HUDEP-2 (cell line): ENCODE results near the gene CREB3L2.
"Not testable (repeated sequence)": the region's sequence is repeated elsewhere in the genome, so short reads cannot be mapped to it uniquely, and the experiment has no call there.

Experiments
- DNase-seq, 76 experiments: peaks; one replicate each; lab custom pipeline; 2025; ENCODE audit not compliant: unreplicated experiment in 76 of 76; lab: John Stamatoyannopoulos, UW

CREB3L2 gene

GRCh38 chr7:137936509-137937201 lies 65.2 kb downstream of the CREB3L2 start:
- DNase-seq, result no peak

DNA sequence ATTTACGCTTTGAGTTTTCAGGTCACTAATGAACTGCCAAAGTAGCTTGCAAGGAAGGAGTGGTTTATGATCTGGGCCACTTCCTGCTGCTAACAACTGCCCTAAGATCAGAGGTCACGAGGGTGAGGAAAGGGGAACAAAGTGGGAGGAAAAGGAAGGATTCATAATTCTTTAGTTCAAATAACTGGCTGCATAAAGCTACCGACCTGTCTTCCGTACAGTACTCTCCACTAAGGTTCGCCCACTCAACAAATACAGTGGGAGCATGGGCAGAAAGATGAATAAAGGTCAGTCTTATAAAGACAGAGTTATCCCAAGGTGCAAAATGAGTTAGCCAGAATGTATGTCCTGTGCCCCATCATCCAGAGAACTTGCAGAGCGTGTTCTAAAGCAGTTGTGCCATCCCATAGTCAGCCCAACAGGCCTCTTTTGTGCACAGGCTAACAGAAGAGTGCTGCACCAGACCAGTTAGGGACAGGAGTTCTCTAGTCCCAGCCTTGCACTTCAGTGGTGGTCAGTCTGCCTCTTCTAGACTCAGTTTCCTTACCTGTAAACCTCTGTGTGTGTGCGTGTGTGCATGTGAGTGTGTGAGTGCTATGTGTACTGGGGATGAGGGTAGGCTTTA lies 65.9 kb downstream of the CREB3L2 start:
- DNase-seq, result peak in 20 of 76 experiments; percentile 2 to 53 (median 20)

- peak in 4 of 76 experiments; percentile 8 to 32 (median 25) for DNase-seq
Observed at GRCh38 chr7:137934941-137935883, 66.7 kb downstream of the CREB3L2 start.

- peak in 1 of 76 experiments; percentile 13 for DNase-seq
Observed at GRCh38 chr7:137934176-137934826, 67.6 kb downstream of the CREB3L2 start.

GRCh38 chr7:137933270-137934017 lies 68.4 kb downstream of the CREB3L2 start:
- peak in 1 of 76 experiments; percentile 7 for DNase-seq

DNA sequence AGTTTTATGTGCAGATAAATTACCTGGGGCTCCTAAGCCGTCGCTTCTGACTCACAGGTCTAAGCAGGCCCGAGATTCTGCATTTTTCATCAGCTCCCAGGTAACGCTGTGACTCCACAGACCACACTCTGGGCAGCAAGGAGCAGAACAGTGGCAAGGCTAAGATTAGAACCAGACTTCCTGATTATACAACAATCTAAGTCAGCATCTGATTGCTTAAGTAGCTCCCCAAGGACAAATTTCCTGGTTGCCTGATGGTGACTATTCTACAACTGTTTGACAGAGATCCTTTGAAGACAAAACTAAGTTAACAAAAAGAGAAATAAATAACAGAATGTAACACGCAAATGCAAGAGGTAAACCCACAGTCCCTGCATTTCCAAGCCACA lies 69.0 kb downstream of the CREB3L2 start:
- DNase-seq, result no peak

- no peak for DNase-seq
Observed at GRCh38 chr7:137931823-137932222, 70.1 kb downstream of the CREB3L2 start.

DNA sequence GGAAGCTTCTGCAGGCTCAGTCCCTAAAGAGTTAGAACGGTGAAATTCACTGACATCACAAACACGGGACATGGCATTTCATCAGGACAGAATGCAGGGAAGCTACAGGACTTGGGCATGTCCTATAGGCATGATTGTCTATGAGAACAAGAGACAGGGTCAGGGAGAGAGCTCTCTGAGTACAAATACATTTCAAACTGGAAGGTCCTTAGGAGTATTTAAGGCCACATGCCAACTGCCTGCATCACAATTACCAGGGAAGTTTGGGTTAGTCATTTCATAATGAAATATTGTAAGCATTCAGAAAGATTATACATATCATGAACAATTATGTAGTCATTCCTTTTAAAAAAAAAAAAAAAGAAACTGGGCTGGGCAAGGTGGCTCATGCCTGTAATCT lies 71.3 kb downstream of the CREB3L2 start:
- DNase-seq, result no peak

GRCh38 chr7:137928626-137929025 lies 73.3 kb downstream of the CREB3L2 start:
- DNase-seq, result no peak

DNA sequence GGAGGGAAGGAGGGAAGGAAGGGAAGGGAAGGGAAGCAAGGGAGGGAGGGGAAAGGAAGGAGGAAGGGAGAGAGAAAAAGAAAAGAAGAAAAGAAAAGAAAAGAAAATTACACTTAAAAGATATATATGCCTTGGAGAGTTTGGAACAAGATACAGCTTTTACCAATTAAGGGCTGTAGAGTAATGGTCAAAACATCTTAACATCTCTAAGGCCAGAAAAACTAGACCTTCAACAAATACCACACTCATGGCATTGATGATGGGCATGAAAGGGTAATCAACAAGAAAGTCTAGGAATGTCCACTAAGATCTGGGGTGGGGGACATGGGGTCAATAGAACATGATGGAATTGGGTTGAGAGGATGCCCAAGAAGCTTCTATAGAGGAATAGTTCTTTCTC lies 74.5 kb downstream of the CREB3L2 start:
- no peak for DNase-seq

DNA sequence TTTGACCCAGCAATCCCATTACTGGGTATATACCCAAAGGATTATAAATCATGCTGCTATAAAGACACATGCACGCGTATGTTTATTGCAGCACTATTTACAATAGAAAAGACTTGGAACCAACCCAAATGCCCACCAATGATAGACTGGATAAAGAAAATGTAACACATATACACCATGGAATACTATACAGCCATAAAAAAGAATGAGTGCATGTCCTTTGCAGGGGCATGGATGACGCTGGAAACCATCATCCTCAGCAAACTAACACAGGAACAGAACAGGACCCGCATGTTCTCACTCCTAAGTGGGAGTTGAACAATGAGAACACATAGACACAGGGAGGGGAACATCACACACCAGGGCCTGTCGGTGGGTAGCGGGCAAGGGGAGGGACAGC lies 75.7 kb downstream of the CREB3L2 start:
- not testable (repeated sequence) for DNase-seq

GRCh38 chr7:137925754-137926153 lies 76.1 kb downstream of the CREB3L2 start:
- DNase-seq, result no peak

DNA sequence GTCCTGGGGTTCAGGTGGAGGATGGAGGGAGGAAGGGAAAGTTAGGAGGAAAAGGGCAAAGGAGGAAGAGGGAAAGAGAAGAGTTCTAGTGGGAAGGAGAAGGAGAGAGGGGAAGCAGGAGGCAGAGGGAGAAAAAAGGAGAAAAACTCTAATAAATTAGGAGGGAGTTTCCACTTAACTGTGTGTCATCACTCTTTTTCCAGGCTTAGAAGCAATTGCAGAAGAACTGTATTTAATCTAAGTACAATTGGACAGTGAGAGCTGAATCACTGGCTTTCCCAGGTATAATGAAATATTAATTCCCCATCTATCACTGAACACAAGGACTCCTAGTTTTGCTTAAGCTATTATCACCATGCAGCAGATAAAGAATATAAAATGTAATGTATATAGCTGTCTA lies 76.8 kb downstream of the CREB3L2 start:
- DNase-seq, result no peak

DNA sequence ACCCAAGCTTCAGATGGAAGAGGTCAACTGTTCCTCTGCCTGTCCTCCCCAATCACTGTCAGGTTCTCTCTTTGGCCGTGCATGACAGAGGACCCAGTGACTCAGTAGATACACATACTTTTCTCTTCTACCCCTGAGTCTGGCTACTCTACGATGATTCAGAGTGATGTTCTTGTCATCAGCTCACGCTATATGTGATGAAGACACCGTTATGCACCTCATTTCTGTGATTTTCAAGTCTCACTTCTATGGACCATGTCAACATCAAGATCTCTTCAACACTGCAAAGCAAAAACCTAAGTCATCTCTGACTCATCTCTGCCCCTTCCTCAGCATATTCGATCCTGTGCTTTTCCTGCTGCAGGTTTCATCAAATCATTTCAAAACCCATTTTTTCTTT lies 78.5 kb downstream of the CREB3L2 start:
- DNase-seq, result no peak

GRCh38 chr7:137920637-137921399 lies 81.1 kb downstream of the CREB3L2 start:
- DNase-seq, result no peak

- DNase-seq, result no peak
Observed at GRCh38 chr7:137919987-137920386, 81.9 kb downstream of the CREB3L2 start.

- no peak for DNase-seq
Observed at GRCh38 chr7:137916980-137917645, 84.8 kb downstream of the CREB3L2 start.

DNA sequence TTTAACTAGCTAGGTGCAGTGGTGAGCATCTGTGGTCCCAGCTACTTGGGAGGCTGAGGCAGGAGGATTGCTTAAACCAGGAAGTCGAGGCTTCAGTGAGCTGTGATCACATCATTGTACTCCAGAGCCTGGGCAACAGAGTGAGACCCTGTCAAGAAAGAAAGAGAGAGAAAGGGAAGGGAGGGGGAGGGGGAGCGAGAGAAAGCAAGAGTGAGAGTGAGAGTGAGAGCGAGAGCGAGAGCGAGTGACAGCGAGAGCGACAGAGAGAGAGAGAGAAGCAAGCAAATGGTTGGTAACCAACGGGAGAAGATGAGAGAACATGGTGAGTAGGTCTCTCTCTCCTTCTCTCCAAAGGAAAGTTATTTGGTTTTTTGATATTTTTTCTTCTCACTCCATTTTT lies 85.3 kb downstream of the CREB3L2 start:
- no peak for DNase-seq

DNA sequence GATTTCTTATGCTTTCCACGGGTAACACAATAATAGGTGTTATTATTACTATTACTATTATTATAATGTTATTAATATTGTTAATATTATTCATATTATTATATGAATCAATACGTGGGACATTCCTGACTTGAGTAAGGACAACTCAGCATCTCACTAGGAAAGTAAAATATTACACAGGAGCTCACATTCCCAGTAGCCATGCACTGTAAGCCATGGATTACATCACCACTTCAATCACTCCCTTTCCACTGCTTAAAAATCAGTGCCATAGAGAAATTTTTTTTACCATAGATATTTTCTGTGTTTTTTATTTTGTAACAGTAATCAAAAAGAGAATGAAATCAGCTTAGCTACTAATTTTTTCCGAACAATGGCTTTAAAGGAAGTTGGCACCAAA lies 86.6 kb downstream of the CREB3L2 start:
- no peak for DNase-seq
